ENCODE data around the gene TNFRSF8. TPM values are rescaled to one million over a fixed set of nuclear protein-coding genes. Genes with fewer than 3 reads are reported as not detected.

The TNFRSF8 gene
- total RNA-seq, 3 donors from 2014 or later (not counting 1 experiment from before 2014, with no cell fraction given): 0.34 to 1.7 (median 0.50) TPM

- TF ChIP-seq CTCF (IDR thresholded peaks at IDR 0.05): no peak
- H3K4me3 ChIP-seq (ENCODE audit: low read length): no peak overlapping the region
- Mint-ChIP-seq H3K27ac (peak overlapping the region in 1 of 2 donors; percentile 14), H3K4me1 (peaks cover 0 to 10% of the 10 kb centered on the region in 2 donors), H3K36me3 (peaks cover 11% of the 10 kb centered on the region), H3K9me3 (no peaks in the 10 kb centered on the region), H3K27me3 (ENCODE audit: low read depth in 2 of 2) (no peaks in the 10 kb centered on the region), H3K4me3 (no peak overlapping the region)
- no peak for DNase-seq
- no peaks in the 10 kb centered on the region for H3K27me3 ChIP-seq (ENCODE audit: control insufficient read depth, insufficient read depth, low read length)
- ATAC-seq: no peak
- WGBS (ENCODE audit: insufficient coverage): 97% methylated on average over 18 of the region's 19 CpGs
- H3K9me3 ChIP-seq (ENCODE audit: control insufficient read depth, insufficient read depth, low read length): no peaks in the 10 kb centered on the region
- H3K36me3 ChIP-seq (ENCODE audit: control insufficient read depth, insufficient read depth, low read length): peaks cover 51% of the 10 kb centered on the region
- no peak overlapping the region for H3K27ac ChIP-seq (ENCODE audit: low read length)
- intact Hi-C loops (cut with micrococcal nuclease): no loop called here
- H3K4me1 ChIP-seq (ENCODE audit: control insufficient read depth, insufficient read depth, low read length): peaks cover 2% of the 10 kb centered on the region
Measured at GRCh38 chr1:12028957-12029511, 34.1 kb upstream of the TNFRSF8 start.

GRCh38 chr1:12029720-12030339 is 33.3 kb upstream of the TNFRSF8 start:
- intact Hi-C loops (cut with micrococcal nuclease): no loop called here
- Histone ChIP-seq H3K9me3 (ENCODE audit: control insufficient read depth, insufficient read depth, low read length) (no peaks in the 10 kb centered on the region), H3K27ac (ENCODE audit: low read length) (no peak overlapping the region), H3K4me3 (ENCODE audit: low read length) (no peak overlapping the region), H3K4me1 (ENCODE audit: control insufficient read depth, insufficient read depth, low read length) (peaks cover 2% of the 10 kb centered on the region), H3K27me3 (ENCODE audit: control insufficient read depth, insufficient read depth, low read length) (no peaks in the 10 kb centered on the region), H3K36me3 (ENCODE audit: control insufficient read depth, insufficient read depth, low read length) (peaks cover 50% of the 10 kb centered on the region)
- ATAC-seq: no peak
- no peak overlapping the region for H3K4me3 Mint-ChIP-seq
- H3K4me1 Mint-ChIP-seq: peaks cover 0 to 10% of the 10 kb centered on the region in 2 donors
- 91% methylated on average over 32 of the region's 32 CpGs for WGBS (ENCODE audit: insufficient coverage)
- TF ChIP-seq CTCF (IDR thresholded peaks at IDR 0.05): no peak
- H3K9me3 Mint-ChIP-seq: no peaks in the 10 kb centered on the region
- H3K36me3 Mint-ChIP-seq: peaks cover 11% of the 10 kb centered on the region
- H3K27me3 Mint-ChIP-seq (ENCODE audit: low read depth in 2 of 2): no peaks in the 10 kb centered on the region
- no peak overlapping the region for H3K27ac Mint-ChIP-seq
- DNase-seq: no peak

DNA sequence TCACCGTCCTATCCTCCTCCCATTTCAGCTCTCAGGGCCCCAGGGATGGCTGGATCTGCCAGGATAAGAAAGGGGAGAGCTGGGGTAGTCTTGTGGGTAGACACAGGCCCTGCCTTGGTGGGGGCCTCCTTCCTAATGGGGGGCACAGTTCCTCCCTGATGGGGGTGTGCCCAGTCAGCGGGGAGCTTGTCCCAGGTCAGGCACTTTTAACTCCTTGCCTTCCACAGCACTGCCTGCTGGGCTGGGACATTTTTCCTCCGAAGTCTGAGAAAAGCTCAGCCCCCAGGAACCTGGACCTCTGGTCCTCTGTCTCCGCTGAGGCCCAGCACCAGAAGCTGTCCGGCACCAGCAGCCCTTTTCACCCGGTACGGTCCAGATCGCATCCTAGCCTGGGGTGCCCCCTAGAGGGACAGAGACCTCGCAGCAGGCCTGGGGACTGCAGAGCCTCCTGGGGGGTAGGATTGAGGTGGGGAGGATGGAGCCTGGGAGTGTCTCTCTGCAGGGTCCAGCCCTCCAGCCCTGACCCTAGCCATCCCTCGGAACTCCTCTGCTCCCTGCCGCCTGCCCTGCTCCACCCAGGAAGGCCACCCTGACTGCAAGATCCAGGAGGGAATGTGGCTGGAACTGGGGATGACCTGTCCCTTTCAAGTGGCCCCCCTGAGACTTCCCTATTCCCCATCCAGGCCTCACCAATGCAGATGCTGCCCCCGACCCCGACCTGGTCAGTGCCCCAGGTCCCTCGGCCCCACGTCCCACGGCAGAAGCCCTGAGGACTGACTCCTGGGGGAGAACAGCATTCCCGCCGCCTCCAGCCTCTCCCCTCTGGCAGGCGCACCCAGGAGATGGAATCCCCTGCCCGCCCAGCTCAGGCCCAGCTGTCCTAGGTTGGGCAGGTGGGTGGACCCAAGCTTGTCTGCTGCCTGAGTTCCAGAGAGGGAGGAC is 31.8 kb upstream of the TNFRSF8 start:
- Mint-ChIP-seq H3K27ac (no peak overlapping the region), H3K4me1 (peaks cover 0 to 10% of the 10 kb centered on the region in 2 donors), H3K27me3 (ENCODE audit: low read depth in 2 of 2) (no peaks in the 10 kb centered on the region), H3K36me3 (peaks cover 11% of the 10 kb centered on the region), H3K9me3 (no peaks in the 10 kb centered on the region), H3K4me3 (no peak overlapping the region)
- 92% methylated on average over 19 of the region's 20 CpGs for WGBS (ENCODE audit: insufficient coverage)
- peak in 1 of 3 donors; percentile 44 for ATAC-seq
- peak in 1 of 2 donors; percentile 48 for DNase-seq
- TF ChIP-seq CTCF (IDR thresholded peaks at IDR 0.05): peak; percentile 19
- Histone ChIP-seq H3K27me3 (ENCODE audit: control insufficient read depth, insufficient read depth, low read length) (no peaks in the 10 kb centered on the region), H3K4me1 (ENCODE audit: control insufficient read depth, insufficient read depth, low read length) (peaks cover 2% of the 10 kb centered on the region), H3K9me3 (ENCODE audit: control insufficient read depth, insufficient read depth, low read length) (no peaks in the 10 kb centered on the region), H3K36me3 (ENCODE audit: control insufficient read depth, insufficient read depth, low read length) (peaks cover 44% of the 10 kb centered on the region), H3K27ac (ENCODE audit: low read length) (no peak overlapping the region), H3K4me3 (ENCODE audit: low read length) (no peak overlapping the region)
- intact Hi-C loops (cut with micrococcal nuclease): no loop called here
